Stimulated activated naive CD8-positive, alpha-beta T cell treated with anti-CD3 and anti-CD28 coated beads, Interleukin-15, Interleukin-2, amounts not matched to agents 100 ng/mL and 50 ng/mL, for 24 hours (primary cell): ENCODE data around the gene SCAF4.

Experiments used
- H3K27ac Mint-ChIP-seq: one replicate; pipeline ENCODE4 v1.8.0; 2021; ENCODE audit warnings: mild to moderate bottlenecking, mixed read lengths
- H3K27me3 Mint-ChIP-seq: one replicate; pipeline ENCODE4 v1.8.0; 2021; ENCODE audit warnings: mixed read lengths
- H3K36me3 Mint-ChIP-seq: one replicate; pipeline ENCODE4 v1.8.0; 2021; ENCODE audit warnings: low read depth, mixed read lengths
- H3K4me1 Mint-ChIP-seq: one replicate; pipeline ENCODE4 v1.8.0; 2021; ENCODE audit warnings: low read depth, mixed read lengths
- H3K4me3 Mint-ChIP-seq: one replicate; pipeline ENCODE4 v1.8.0; 2021; ENCODE audit warnings: mild to moderate bottlenecking, mixed read lengths
- H3K9me3 Mint-ChIP-seq: one replicate; pipeline ENCODE4 v1.8.0; 2021; ENCODE audit warnings: mixed read lengths

The SCAF4 gene

GRCh38 chr21:31710586-31710985 is 21.3 kb downstream of the SCAF4 start:
- H3K4me3 Mint-ChIP-seq, result no peak overlapping the region
- no peaks in the 10 kb centered on the region for H3K27me3 Mint-ChIP-seq
- H3K36me3 Mint-ChIP-seq, result peaks cover 7% of the 10 kb centered on the region
- no peaks in the 10 kb centered on the region for H3K9me3 Mint-ChIP-seq
- H3K4me1 Mint-ChIP-seq, result peaks cover 89% of the 10 kb centered on the region
- H3K27ac Mint-ChIP-seq, result no peak overlapping the region

DNA sequence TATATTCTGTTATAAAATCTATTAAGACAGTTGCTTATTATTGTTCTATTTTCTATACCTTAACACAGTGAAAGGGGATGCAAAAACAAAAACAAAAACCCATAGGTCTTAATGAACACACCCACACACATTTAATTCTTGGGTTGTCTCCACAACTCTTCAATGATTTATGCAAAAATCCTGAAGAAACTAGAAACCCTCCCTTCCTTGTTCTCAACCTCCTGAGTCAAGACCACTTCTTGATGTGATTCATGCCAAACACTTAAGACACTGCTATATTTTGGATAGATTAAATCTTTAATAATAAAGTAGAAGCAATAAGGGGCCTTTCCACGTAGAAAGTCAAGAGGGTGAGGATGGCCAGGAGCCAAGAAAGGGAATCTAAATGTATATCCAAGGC is 23.4 kb downstream of the SCAF4 start:
- H3K27ac Mint-ChIP-seq, result no peak overlapping the region
- H3K4me3 Mint-ChIP-seq, result no peak overlapping the region
- H3K27me3 Mint-ChIP-seq, result no peaks in the 10 kb centered on the region
- H3K9me3 Mint-ChIP-seq, result no peaks in the 10 kb centered on the region
- H3K36me3 Mint-ChIP-seq, result peaks cover 17% of the 10 kb centered on the region
- H3K4me1 Mint-ChIP-seq, result peaks cover 69% of the 10 kb centered on the region

DNA sequence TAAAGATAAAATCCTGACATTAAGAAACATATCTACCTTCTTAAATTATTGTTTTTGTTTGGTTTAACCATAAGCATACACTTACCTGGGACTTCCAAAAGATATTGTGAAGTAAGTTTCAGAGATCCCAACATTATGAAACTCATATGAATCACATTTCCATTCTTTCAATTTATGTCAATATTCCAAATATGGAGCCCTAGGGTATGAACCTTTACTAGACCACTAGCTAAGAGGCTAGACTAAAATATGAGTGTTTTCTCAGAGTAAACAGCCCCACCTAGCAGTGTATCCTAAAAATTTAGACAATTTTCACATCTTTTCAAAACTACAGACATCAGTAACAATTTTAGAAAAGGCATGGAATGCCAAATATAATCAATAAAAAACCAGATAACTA is 24.4 kb downstream of the SCAF4 start:
- no peaks in the 10 kb centered on the region for H3K27me3 Mint-ChIP-seq
- no peaks in the 10 kb centered on the region for H3K9me3 Mint-ChIP-seq
- no peak overlapping the region for H3K4me3 Mint-ChIP-seq
- H3K27ac Mint-ChIP-seq, result no peak overlapping the region
- H3K36me3 Mint-ChIP-seq, result peaks cover 26% of the 10 kb centered on the region
- H3K4me1 Mint-ChIP-seq, result peaks cover 59% of the 10 kb centered on the region

- Mint-ChIP-seq H3K4me1 (peaks cover 52% of the 10 kb centered on the region), H3K4me3 (no peak overlapping the region), H3K9me3 (no peaks in the 10 kb centered on the region), H3K27me3 (no peaks in the 10 kb centered on the region), H3K27ac (no peak overlapping the region), H3K36me3 (peaks cover 35% of the 10 kb centered on the region)
Observed at GRCh38 chr21:31706562-31706961, 25.4 kb downstream of the SCAF4 start.

DNA sequence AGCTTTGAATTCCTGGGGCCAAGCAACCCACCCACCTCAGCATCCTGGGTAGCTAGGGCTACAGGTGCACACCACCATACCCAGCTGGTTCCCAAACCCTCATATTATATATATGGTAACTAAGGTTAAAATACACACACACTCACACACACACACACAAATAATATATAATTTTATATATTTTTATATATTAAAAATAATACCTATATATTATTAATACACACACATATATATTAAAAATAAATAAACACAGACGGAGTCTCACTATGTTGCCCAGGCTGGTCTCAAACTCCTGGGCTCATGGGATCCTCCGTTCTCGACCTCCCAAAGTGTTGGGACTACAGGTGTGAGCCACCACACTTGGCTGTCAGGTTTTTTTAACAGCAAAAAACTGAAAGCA is 31.9 kb downstream of the SCAF4 start:
- Mint-ChIP-seq H3K27ac (no peak overlapping the region), H3K4me1 (peaks cover 4% of the 10 kb centered on the region), H3K27me3 (no peaks in the 10 kb centered on the region), H3K4me3 (no peak overlapping the region), H3K36me3 (peaks cover 72% of the 10 kb centered on the region), H3K9me3 (no peaks in the 10 kb centered on the region)

- no peaks in the 10 kb centered on the region for H3K9me3 Mint-ChIP-seq
- no peak overlapping the region for H3K4me3 Mint-ChIP-seq
- H3K4me1 Mint-ChIP-seq, result peaks cover 4% of the 10 kb centered on the region
- H3K27ac Mint-ChIP-seq, result no peak overlapping the region
- peaks cover 74% of the 10 kb centered on the region for H3K36me3 Mint-ChIP-seq
- H3K27me3 Mint-ChIP-seq, result no peaks in the 10 kb centered on the region
Observed at GRCh38 chr21:31698461-31698860, 33.5 kb downstream of the SCAF4 start.

DNA sequence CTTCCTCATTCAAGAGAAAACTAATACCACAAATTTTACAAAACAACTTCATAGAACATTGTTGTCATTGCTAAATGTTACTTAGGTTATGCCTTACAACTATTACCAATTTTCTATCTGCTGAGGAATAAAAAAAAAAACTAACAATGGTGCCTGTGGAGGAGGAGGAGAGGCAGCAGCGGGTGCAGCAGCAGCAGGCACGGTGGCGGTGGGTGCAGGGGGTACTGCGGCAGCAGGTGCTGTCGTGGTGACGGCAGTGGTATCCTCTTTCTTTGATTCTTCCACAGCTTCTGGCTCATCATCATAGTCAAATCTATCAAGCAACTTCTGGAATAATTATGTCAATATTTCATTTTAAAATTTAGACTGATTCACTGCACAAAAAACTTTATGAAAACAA is 35.5 kb downstream of the SCAF4 start:
- peaks cover 71% of the 10 kb centered on the region for H3K36me3 Mint-ChIP-seq
- H3K4me3 Mint-ChIP-seq, result no peak overlapping the region
- H3K27me3 Mint-ChIP-seq, result no peaks in the 10 kb centered on the region
- H3K27ac Mint-ChIP-seq, result no peak overlapping the region
- H3K4me1 Mint-ChIP-seq, result peaks cover 4% of the 10 kb centered on the region
- no peaks in the 10 kb centered on the region for H3K9me3 Mint-ChIP-seq

DNA sequence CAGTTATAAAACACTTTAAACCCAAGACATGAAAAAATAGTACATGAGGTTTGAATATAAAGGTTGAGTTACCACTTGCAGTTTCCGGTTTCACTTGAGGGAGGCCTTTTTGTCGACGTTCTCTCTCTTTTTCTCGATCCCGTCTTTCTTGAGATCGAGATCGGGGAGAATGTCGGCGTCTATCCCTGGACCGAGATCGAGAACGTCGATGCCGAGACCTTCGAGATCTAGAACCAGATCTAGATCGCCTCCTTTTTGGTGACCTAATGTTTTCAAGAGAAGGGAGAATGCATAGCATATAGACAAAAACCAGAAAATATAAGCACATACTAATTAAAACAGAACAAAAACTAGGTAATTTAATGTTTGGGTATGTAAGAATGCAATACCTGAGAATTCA is 38.7 kb downstream of the SCAF4 start:
- Mint-ChIP-seq H3K27ac (no peak overlapping the region), H3K36me3 (peaks cover 75% of the 10 kb centered on the region), H3K4me1 (no peaks in the 10 kb centered on the region), H3K4me3 (no peak overlapping the region), H3K9me3 (no peaks in the 10 kb centered on the region), H3K27me3 (no peaks in the 10 kb centered on the region)

DNA sequence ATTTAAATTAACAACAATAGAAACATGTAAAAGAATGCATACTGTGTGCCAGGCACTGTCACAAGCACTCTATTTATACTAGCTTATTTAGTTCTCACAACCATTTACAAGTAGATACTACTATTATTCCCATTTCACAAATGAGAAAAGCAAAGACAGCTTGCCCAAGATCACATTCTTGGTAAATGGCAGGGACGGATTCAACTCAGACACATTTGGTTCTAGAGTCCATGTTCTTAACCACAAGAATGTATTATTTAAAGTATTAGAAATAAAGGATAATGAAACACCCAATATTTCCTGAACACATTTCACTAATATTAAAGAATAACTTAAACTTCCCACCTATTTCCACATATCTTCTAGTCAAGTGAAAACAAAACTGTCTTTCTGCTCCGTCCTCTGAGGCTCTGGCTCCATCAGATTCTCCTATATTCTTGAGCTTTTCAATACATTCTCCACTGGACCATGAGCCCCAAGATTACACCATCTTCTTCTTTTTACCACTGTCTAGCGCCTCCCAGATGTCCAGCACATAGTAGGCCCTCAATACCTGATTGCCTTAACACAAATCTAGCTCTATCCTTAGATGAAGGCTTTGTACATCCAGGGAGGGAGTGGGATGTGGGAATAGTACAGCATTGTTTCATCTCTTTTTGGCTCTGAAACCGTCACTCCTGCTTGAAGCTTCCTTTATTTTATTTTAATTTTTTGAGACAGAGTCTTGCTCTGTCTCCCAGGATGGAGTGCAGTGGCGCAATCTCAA is 43.1 kb downstream of the SCAF4 start:
- Mint-ChIP-seq H3K4me1 (no peaks in the 10 kb centered on the region), H3K27ac (no peak overlapping the region), H3K36me3 (peaks cover 81% of the 10 kb centered on the region), H3K4me3 (no peak overlapping the region), H3K27me3 (no peaks in the 10 kb centered on the region), H3K9me3 (no peaks in the 10 kb centered on the region)

GRCh38 chr21:31687108-31687507 is 44.8 kb downstream of the SCAF4 start:
- no peaks in the 10 kb centered on the region for H3K9me3 Mint-ChIP-seq
- no peak overlapping the region for H3K4me3 Mint-ChIP-seq
- H3K36me3 Mint-ChIP-seq, result peaks cover 83% of the 10 kb centered on the region
- H3K27me3 Mint-ChIP-seq, result no peaks in the 10 kb centered on the region
- no peaks in the 10 kb centered on the region for H3K4me1 Mint-ChIP-seq
- no peak overlapping the region for H3K27ac Mint-ChIP-seq

GRCh38 chr21:31686272-31686915 is 45.5 kb downstream of the SCAF4 start:
- no peak overlapping the region for H3K27ac Mint-ChIP-seq
- no peak overlapping the region for H3K4me3 Mint-ChIP-seq
- peaks cover 84% of the 10 kb centered on the region for H3K36me3 Mint-ChIP-seq
- H3K27me3 Mint-ChIP-seq, result no peaks in the 10 kb centered on the region
- no peaks in the 10 kb centered on the region for H3K4me1 Mint-ChIP-seq
- H3K9me3 Mint-ChIP-seq, result no peaks in the 10 kb centered on the region

- Mint-ChIP-seq H3K9me3 (no peaks in the 10 kb centered on the region), H3K4me1 (no peaks in the 10 kb centered on the region), H3K27me3 (no peaks in the 10 kb centered on the region), H3K27ac (no peak overlapping the region), H3K4me3 (no peak overlapping the region), H3K36me3 (peaks cover 78% of the 10 kb centered on the region)
Observed at GRCh38 chr21:31684918-31685317, 47.0 kb downstream of the SCAF4 start.

GRCh38 chr21:31683029-31683428 is 48.9 kb downstream of the SCAF4 start:
- Mint-ChIP-seq H3K4me1 (no peaks in the 10 kb centered on the region), H3K4me3 (no peak overlapping the region), H3K27me3 (no peaks in the 10 kb centered on the region), H3K9me3 (no peaks in the 10 kb centered on the region), H3K36me3 (peaks cover 73% of the 10 kb centered on the region), H3K27ac (no peak overlapping the region)

DNA sequence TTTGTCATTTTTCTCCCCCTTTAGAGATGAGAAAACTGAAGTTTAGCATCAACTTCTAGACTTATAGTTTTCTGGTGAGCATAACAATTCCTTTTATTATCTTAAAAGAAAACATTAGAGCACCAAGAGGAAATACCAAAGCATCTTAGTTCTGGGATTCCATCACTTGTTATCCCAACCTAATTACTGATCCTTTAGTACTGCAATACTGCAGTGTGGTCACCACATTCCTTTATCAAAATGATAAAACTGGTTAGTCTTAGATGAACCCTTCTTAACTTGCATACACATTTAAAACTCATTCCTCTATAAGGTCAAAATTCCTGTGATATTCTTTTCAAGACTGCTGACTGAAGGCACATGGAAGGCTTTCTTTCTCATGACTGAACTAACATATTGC is 49.3 kb downstream of the SCAF4 start:
- Mint-ChIP-seq H3K4me3 (no peak overlapping the region), H3K36me3 (peaks cover 72% of the 10 kb centered on the region), H3K27ac (no peak overlapping the region), H3K9me3 (no peaks in the 10 kb centered on the region), H3K4me1 (no peaks in the 10 kb centered on the region), H3K27me3 (no peaks in the 10 kb centered on the region)

- no peak overlapping the region for H3K4me3 Mint-ChIP-seq
- H3K4me1 Mint-ChIP-seq, result no peaks in the 10 kb centered on the region
- peaks cover 33% of the 10 kb centered on the region for H3K36me3 Mint-ChIP-seq
- no peaks in the 10 kb centered on the region for H3K9me3 Mint-ChIP-seq
- H3K27me3 Mint-ChIP-seq, result no peaks in the 10 kb centered on the region
- no peak overlapping the region for H3K27ac Mint-ChIP-seq
Observed at GRCh38 chr21:31678478-31678877, 53.4 kb downstream of the SCAF4 start.

DNA sequence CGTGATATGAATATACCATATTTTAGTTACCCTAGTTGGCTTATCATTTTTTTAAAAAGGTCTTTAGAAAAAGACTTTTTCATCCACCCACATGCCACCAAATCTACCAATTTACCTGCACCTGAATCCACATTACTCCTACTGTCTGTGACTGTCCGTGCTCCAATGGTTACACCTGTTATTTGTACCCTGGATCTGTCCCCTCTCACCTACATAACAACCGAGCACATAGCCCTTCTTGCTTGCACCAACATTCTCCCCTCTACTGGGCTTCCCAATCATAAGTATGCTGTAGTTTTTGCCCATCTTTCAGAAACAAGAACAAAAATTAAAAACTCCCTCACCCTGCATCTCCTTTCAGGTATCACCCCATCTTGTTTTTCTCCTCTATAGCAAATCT is 54.9 kb downstream of the SCAF4 start:
- no peaks in the 10 kb centered on the region for H3K9me3 Mint-ChIP-seq
- no peak overlapping the region for H3K27ac Mint-ChIP-seq
- H3K4me1 Mint-ChIP-seq, result no peaks in the 10 kb centered on the region
- H3K27me3 Mint-ChIP-seq, result no peaks in the 10 kb centered on the region
- peaks cover 20% of the 10 kb centered on the region for H3K36me3 Mint-ChIP-seq
- H3K4me3 Mint-ChIP-seq, result no peak overlapping the region
